CD4-positive, alpha-beta T cell treated with Interleukin-17A for 4 hours (primary cell): ENCODE data around the gene STON2.
"Not testable (repeated sequence)": the region's sequence is repeated elsewhere in the genome, so short reads cannot be mapped to it uniquely, and the experiment has no call there.

ENCODE experiments used
- DNase-seq: peaks from one replicate; pipeline ENCODE4 v3.0.0-alpha.2; 2020; ENCODE audit warnings: mixed read lengths

The STON2 gene

GRCh38 chr14:81400202-81400678, at the start of gene STON2:
Gene STON2, minus strand, starts transcription at chr14:81400324. Its CDS starts 1,942 bp downstream, at chr14:81398382.
- DNase-seq = no peak

GRCh38 chr14:81449576-81449975, 49.5 kb upstream of the STON2 start:
- no peak for DNase-seq

GRCh38 chr14:81449114-81449513, 49.0 kb upstream of the STON2 start:
- no peak for DNase-seq

DNA sequence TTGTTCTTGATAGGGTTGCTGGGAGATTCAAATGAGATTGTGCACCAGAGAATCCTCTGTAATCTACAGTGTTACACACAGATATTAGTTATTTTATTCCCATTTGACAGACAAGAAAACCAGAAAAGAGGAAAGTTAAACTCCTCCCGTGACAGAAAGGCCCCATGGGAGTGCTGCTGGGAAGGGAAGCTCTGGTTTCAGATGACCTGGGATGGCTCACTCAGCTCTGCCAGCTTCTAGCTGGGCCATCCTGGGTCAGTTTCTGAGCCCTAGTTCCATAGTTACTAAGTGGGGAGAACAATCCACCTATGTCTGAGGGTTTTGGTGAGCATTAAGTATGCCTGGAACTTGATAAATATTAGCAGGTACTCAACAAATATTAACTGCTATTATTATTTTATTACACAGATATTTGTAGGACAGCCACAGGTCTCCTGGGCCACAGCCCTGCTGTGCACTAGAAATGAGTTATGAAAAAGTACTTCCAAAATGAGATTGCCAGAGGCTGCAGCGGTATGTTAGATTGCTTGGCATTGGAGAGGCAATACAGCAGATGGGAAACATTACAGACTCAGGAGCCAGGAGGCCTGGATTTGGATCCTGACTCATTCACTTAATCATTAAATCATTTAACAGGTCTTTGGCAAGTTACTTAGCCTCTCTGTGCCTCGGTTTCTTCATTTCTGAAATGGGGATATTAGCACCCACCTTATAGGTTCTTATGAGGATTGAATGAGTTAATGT, 47.1 kb upstream of the STON2 start:
- no peak for DNase-seq

DNA sequence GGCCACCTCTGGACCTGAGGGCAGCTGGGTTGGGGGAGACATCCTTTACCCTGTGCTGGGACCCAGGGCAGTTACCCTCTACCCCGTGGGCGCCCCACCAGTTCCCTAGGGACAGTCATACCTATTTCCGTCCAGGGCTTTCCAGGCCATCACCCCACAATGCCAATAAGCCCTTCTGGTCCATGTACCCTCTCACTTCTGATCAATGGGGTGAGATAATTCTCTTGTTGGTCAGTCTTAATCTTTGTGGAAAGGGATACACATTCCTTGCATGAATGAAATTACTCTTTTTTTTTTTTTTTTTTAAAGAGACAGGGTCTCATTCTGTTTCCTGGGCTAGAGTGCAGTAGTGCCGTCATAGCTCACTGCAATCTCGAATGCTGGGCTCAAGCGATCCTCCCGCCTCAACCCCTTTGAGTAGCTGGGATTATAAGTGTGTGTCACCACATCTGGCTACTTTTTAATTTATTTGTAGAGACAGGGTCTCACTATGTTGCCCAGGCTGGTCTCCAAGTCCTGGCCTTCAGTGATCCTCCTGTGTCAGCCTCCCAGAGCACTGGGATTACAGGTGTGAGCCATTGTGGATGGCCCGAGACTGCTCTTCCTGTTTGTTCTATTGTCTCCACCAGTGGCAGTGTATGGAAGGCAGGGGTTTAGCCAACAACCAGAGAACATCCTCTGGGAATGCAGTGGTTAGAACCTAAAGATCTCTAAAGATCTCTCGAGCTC, 46.3 kb upstream of the STON2 start:
- DNase-seq = no peak

DNA sequence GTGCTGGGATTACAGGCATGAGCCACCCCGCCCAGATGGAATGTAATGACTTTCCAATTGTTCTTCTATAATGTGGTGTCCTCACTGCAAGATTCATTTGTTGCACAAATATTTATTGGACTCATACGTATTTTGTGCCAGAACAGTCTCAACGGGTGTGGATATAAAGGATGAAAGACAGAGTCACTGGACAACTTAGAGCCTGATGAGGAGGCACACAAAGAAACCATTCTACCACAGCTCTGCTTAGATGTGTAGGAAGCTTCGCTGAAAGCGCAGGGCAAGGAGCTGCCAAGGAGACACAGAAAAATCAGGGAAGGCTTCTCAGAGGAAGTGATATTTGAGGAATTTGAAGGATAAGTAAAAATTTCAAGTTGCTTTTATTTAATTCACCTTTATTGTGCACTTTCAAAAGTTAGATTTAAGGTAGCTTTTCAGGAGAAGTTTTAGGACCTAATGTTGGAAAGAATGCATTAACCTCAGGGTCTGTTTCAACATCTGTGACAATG, 41.6 kb upstream of the STON2 start:
- no peak for DNase-seq

- no peak for DNase-seq
Measured at GRCh38 chr14:81440041-81440440, 39.9 kb upstream of the STON2 start.

DNA sequence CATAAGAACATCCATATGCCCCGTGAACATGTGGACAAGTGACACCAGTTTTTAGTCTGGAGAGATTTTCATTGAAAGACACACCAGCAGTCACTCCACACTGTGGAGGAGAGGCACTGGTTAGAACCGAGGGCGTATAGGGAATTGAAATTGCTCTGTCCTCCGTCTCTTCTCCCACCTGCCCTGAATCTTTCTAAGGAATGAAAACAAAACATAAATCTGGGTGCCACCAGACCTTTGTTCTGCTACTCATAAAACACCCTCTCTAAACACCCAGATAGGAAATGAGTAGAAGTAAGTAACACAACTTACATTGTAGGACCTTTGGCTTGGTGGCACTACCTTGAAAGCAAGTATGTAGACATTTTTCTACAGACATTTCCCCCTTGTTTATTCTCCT, 37.1 kb upstream of the STON2 start:
- DNase-seq = no peak

GRCh38 chr14:81436296-81437138, 36.4 kb upstream of the STON2 start:
- DNase-seq = peak; percentile 40

DNA sequence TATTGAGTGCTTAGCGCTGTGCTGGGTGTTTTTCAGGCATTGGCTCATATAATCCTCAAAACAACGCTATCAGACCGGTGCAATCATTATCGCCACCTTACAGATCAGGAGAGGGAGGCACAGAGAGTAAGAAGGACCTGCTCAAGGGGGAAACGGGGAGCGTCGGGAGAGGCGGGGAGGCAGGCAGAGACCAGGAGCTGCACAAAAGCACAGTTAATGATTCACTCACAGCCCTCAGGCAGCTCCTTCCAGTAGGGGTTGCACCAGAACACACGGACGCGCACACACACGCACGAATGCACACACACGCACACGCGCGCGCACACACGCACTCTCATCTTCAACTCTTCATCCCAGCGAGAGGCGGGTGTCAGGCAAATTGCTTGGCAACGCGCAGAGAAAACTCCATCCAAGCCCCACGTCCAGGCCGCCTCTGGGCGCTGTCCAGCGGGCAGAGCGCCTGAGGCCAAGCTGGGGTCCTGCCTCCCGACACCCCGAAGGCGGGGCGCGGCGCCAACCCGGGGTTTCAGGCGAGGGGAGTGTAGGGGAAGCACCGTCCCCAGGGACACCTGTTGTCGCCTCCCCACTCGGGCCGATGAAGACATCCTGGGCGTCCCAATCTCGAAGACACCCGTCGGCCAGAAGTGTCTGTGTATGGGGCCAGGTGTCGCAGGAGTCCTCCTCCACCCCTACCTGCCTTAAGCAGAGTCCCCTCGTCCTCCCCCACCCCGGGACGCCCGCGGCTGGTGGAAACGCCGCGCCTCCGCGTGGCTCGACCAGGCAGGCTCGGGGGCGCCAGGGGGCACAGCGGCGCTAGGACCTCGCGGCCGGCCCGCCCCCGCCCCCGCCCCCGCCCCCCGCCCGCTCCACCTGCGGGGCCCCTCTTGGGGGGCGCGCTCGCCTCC, 35.5 kb upstream of the STON2 start:
- peak; percentile 17 for DNase-seq

DNA sequence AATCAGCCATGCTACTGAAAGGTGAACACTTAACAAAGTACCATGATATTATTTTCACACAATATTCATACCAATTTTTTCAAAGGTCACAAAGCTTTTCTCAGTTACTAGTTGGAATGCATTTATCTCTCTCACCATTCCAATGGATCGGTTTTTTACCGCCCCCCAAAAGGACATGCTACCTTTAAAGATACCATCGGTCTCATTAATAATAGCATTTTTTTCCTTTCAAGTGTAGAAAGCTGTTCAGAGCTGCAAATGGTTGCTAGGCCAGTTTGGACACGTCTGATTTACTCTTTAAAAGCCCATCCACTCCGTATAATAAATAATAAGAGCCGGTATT, 34.9 kb upstream of the STON2 start:
- DNase-seq = no peak

DNA sequence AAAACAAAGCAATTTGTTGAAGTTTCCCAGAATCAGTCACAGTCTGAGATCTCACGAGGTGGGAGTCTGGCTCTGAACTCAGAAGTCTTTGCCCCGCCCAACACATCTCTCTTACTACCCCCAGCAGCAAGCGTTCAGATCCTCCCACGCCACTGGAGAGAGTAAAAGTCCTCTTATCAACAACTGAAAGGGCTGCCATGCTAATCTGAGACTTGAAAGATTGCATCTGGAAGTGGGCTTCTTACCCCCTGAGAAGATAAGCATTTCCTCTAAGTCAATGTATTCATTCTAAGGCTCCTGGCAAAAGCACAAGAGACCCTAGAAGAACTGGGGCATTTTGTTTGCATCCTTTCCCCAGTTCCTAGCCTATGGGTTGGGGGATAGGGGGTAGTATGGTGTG, 34.1 kb upstream of the STON2 start:
- DNase-seq = no peak

DNA sequence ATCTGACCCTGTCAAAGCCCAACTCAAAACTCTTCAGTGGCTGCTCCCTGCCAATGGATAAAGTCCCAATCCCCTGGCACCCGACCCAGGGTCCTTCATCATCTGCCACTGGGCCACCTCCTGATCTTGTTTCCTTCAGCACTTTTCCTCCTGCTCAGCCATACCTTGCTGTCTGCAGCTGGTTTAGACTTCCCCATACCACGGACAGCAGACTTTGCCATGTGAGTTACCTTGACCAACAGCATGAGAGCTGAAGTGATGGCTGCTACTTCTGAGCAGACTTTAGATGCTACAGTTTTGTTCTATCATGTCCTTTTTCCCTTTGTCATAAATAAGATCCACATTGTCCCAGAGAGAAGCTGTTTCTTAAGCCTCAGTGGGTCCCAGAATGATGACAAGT, 33.3 kb upstream of the STON2 start:
- DNase-seq = no peak

GRCh38 chr14:81432219-81432661, 32.1 kb upstream of the STON2 start:
- no peak for DNase-seq

DNA sequence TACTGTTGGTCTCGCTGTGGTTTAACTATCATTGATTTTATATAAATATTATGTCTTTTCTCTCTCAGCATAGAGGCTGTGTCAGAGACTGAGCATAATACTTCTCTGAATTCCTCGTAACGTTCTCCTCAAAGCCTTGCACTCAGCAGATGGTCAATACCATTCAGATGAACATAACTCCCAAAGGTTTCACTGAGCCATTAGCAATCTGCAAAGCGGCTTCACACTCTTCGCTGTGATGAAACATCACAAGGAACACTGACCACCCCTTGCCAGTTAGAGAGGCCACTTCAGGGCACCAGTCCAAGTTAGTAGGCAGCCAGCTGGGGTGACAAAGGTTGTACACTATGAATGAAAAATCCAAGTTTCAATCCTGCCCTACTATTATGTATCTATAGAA, 30.1 kb upstream of the STON2 start:
- DNase-seq = no peak

DNA sequence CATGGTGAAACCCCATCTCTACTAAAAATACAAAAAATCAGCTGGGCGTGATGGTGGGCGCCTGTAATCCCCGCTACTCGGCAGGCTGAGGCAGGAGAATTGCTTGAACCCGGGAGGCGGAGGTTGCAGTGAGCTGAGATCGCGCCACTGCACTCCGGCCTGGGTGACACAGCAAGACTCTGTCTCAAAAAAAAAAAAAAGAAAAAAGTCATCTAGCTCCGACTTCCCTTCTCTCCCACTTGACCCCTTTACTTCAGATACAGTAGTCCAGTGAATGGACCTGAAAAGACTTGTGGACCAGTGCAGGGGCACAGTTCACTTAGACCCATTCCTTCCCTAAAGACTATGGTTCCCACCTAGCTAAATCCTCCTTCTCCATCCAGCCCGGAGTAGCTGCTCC, 29.6 kb upstream of the STON2 start:
- not testable (repeated sequence) for DNase-seq

- DNase-seq = no peak
Measured at GRCh38 chr14:81429028-81429427, 28.9 kb upstream of the STON2 start.

- no peak for DNase-seq
Measured at GRCh38 chr14:81427348-81428058, 27.4 kb upstream of the STON2 start.

DNA sequence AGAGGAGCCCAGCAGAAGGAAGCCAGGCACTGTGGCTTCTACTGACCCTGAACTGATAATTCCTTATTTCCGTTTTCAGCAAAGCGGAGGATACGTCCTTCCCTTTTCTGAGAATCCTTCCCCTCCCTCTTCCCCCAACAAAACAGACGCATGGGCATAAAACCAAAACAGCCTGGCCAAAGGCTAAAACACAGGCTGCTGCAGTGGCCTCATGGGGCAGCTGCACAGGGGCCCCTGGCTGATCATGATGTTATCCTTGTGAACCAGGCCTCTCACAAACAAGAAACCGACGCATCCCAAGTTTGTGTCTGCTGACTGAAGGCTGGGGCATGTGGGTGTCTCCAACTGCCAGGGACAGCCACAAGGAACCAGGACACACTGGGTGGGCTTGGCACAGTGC, 23.4 kb upstream of the STON2 start:
- DNase-seq = no peak

- no peak for DNase-seq
Measured at GRCh38 chr14:81418057-81418790, 18.1 kb upstream of the STON2 start.

DNA sequence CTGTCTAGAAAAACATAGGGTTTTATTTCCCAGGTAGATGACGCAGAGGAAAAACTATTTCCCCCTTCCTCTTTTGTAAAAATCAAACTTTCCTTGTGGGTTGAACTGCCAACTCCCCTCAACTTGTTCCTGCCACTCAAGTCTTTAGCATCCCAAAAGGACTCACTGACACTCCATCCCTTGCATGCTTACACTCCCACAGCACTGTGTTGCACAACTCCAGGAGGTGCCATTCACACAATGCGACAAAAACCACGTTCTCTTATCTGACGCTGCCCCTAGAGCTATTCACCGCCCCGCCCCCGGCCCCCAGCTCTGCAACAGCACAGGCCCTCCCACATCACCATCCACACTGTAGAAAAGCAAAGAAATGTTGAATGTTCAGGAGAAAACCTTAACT, 16.9 kb upstream of the STON2 start:
- no peak for DNase-seq
